Heart left ventricle (tissue), 13 donors: ENCODE measurements around the gene ARHGEF40.

Source experiments
- CTCF ChIP-seq, 12 donors: fragments of 200-600 bp; sonication (generic) in 4 of 12; IDR thresholded peaks; one replicate each; pipeline versions ENCODE4 v1.5.0 to v1.8.0; 2018 to 2022; ENCODE audit warnings: antibody characterized with exemption in 12 of 12, mild to moderate bottlenecking in 5 of 12
- POLR2A ChIP-seq, 2 donors: fragments of 450-650 bp; IDR thresholded peaks; one replicate each; pipeline ENCODE4 v1.6.1; 2017; ENCODE audit warnings: antibody characterized with exemption in 2 of 2, mild to moderate bottlenecking in 2 of 2, moderate library complexity in 2 of 2
- donor health status: ischemic (EF 13 %, LVEDD 7.1; RV severe dilation, severe dysfunction).
- donor health status: DM: no; HTN: yes; CAD: no.
- donor health status: DM: no; HTN: no; CAD: no.
- donor health status: ischemic (EF 25% LVEDD 6.9; RV normal size, moderate dysfunction).
- donor health status: ischemic (EF 25% LVEDD 5.7; RV mildly dilated, moderate dysfunction).
- donor health status: ischemic (EF 35%, LVEDD 5.7; RV mildly dilated, moderate dysfunction).
- donor health status: nonischemic (EF 11% LVEDD 7.7; RV severe dilation, severe dysfunction).
- donor health status: DM: yes; HTN: yes; CAD: no.
- donor health status: PGD.
- donor health status: ischemic (EF 29% LVEDD 5.4; RV normal size, mild dysfunction).
- donor health status: nonischemic (EF 23%, LVEDD 6.1; RV moderate dilation, normal function).

GRCh38 chr14:21096438-21096837 is 26.3 kb downstream of the ARHGEF40 start:
- TF ChIP-seq CTCF (IDR thresholded peaks at IDR 0.05) (no peak), POLR2A (IDR thresholded peaks at IDR 0.05) (no peak)
